Thyroid gland (tissue), 4 donors: ENCODE measurements around the gene CLCF1.

ENCODE experiments used
- CTCF ChIP-seq, 6 experiments: fragments of 200-600 bp in 3 of 6; fragments of 450-650 bp in 3 of 6; sonication (generic) in 3 of 6; IDR thresholded peaks; one replicate each; pipeline ENCODE4 v1.5.1; 2016 to 2019; ENCODE audit warnings: antibody characterized with exemption in 6 of 6, mild to moderate bottlenecking in 2 of 6, inconsistent platforms in 1 of 6, moderate library complexity in 1 of 6
- POLR2A ChIP-seq, 2 donors: fragments of 450-650 bp; IDR thresholded peaks; one replicate each; pipeline ENCODE4 v1.6.1; 2017; ENCODE audit warnings: antibody characterized with exemption in 2 of 2, mild to moderate bottlenecking in 2 of 2, moderate library complexity in 1 of 2

DNA sequence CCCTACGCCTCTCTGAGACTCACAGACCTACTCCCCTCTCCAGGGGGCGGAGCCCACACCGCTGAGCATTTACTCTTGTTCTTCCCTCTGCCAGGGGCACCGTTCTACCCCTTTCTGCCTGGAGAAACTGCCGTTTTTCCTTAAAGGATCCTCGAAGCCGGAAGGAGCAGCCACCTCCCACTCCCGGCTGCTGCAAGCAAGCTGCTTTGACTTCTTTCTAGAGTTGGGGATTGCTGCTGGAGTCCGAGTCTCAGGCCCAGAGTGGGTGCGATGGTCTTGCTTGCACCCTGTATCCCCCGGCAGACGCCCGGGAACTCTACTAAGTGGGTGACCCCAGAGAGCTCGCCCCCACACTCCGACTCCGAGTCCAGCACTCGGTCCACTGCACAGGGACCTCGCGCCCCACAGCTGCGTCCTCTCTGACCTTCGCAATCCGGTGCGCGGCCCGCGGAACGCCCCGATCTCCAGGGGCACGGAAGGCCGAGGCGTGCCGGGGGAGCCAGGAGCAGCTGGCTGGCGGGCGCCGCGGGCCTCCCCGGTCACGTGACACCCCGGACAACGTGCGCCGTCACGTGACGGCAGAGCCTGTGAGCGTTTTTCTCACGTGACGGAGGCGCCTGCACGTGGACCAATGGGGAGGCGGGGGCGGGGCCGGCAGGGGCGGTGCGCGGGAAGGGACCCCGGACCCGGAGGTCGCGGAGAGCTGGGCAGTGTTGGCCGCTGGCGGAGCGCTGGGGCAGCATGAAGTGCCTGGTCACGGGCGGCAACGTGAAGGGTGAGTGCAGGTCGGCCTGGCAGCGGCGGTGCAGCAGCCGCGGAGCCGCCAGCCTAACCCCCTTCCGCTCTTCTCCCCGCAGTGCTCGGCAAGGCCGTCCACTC is 18.1 kb upstream of the CLCF1 start, which contains the start of gene RAD9A:
- peak in 1 of 6 experiments; percentile 30 for TF ChIP-seq CTCF (IDR thresholded peaks at IDR 0.05)
- peak in 1 of 2 donors; percentile 73 for TF ChIP-seq POLR2A (IDR thresholded peaks at IDR 0.05)
